K562 (cell line): Measurements from ENCODE around the gene ELOVL5. TPM values are rescaled to one million over a fixed set of nuclear protein-coding genes. Genes with fewer than 3 reads are reported as not detected.
A peak's percentile ranks its signal among the peaks of the same experiment; 100 is the strongest.

ENCODE experiments used
- ATAC-seq: fragments of 200-7000 bp; cut with Tn5 transposase; 3 replicates; pipeline ENCODE4 v1.9.1; 2020; ENCODE audit warnings: moderate library complexity
- BruUV-seq: library from RNA; stranded (reverse); fragments of 400-500 nt; replicated peaks from 2 replicates; lab custom pipeline; 2021; lab: Mats Ljungman, UMichigan
- CTCF ChIA-PET: fragments of 300-600 bp; formaldehyde crosslinking; extraction: SDS; loops from one replicate; lab custom pipeline; 2021; ENCODE audit warnings: low intra/inter-chr PET ratio; lab: Yijun Ruan, JAX
- POLR2A ChIA-PET: fragments of 300-600, 350-650 bp; sonication (Branson Sonifier 250); formaldehyde crosslinking; extraction: SDS; loops from one replicate; lab custom pipeline; 2021; ENCODE audit warnings: antibody characterized with exemption, inconsistent platforms; lab: Yijun Ruan, JAX
- DNase-seq, 4 experiments: peaks; one replicate each; pipeline versions ENCODE4 v3.0.0 to v3.0.0-alpha.2; 2011 to 2018; ENCODE audit warnings: low spot score in 3 of 4, mixed read lengths in 3 of 4; ENCODE audit errors: extremely low read depth in 1 of 4
- FAIRE-seq: peaks from 2 replicates; lab custom pipeline; 2011; peaks lifted over from hg19 to GRCh38; lab: Jason Lieb, UNC
- H2AFZ ChIP-seq: 2 replicates; pipeline ENCODE4 v1.6.0; 2011; ENCODE audit warnings: low read depth, low read length, control low read depth, inconsistent platforms
- H3K27ac ChIP-seq: fragments of 200-600 bp; 3 replicates; pipeline ENCODE4 v1.8.0; 2011; ENCODE audit warnings: low read depth, mild to moderate bottlenecking, control low read depth, inconsistent platforms, low read length, moderate library complexity, mixed read lengths; ENCODE audit errors: extremely low read depth
- H3K27me3 ChIP-seq, 2 experiments: fragments of 300-600 bp in 1 of 2; 2 replicates in 1 of 2; 3 replicates in 1 of 2; pipeline versions ENCODE4 v1.6.0 to v1.8.0; 2011; ENCODE audit warnings: inconsistent platforms in 2 of 2, low read length in 2 of 2, mild to moderate bottlenecking in 1 of 2, mixed read lengths in 1 of 2, moderate library complexity in 1 of 2; ENCODE audit not compliant: control insufficient read depth in 2 of 2, insufficient read depth in 2 of 2
- H3K36me3 ChIP-seq: fragments of 300-600 bp; 3 replicates; pipeline ENCODE4 v1.8.0; 2011; ENCODE audit warnings: mild to moderate bottlenecking, low read length, inconsistent platforms; ENCODE audit not compliant: control insufficient read depth, insufficient read depth
- H3K4me1 ChIP-seq, 2 experiments: fragments of 200-600 bp in 1 of 2; replicated peaks in 1 of 2; 2 replicates in 1 of 2; 3 replicates in 1 of 2; pipeline versions ENCODE4 v1.5.1 to v1.8.0; 2011; ENCODE audit warnings: inconsistent platforms in 2 of 2, low read length in 2 of 2, mild to moderate bottlenecking in 1 of 2, mixed read lengths in 1 of 2, moderate library complexity in 1 of 2; ENCODE audit not compliant: control insufficient read depth in 2 of 2, insufficient read depth in 2 of 2
- H3K4me2 ChIP-seq: 2 replicates; pipeline ENCODE4 v1.6.1; 2011; ENCODE audit warnings: low read length, control low read depth, inconsistent platforms, mixed read lengths; ENCODE audit not compliant: insufficient read depth
- H3K4me3 ChIP-seq: fragments of 200-600 bp; sonication (generic), shearing (Covaris generic); 2 replicates; pipeline ENCODE4 v1.5.1; 2016; ENCODE audit warnings: control low read depth, inconsistent platforms
- H3K79me2 ChIP-seq: fragments of 200-600 bp; 3 replicates; pipeline ENCODE4 v1.8.0; 2011; ENCODE audit warnings: low read length, inconsistent platforms; ENCODE audit not compliant: control insufficient read depth, insufficient read depth
- H3K9ac ChIP-seq, 2 experiments: 2 replicates each; pipeline versions ENCODE4 v1.6.0 to v1.6.1; 2011; ENCODE audit warnings: low read depth in 2 of 2, low read length in 2 of 2, control low read depth in 1 of 2, inconsistent platforms in 1 of 2, mild to moderate bottlenecking in 1 of 2, mixed read lengths in 1 of 2; ENCODE audit not compliant: insufficient read depth in 1 of 2
- H3K9me1 ChIP-seq: one replicate; pipeline ENCODE4 v1.6.0; 2011; ENCODE audit warnings: inconsistent platforms, mild to moderate bottlenecking, low read length, moderate library complexity; ENCODE audit not compliant: control insufficient read depth, insufficient read depth
- H3K9me3 ChIP-seq: replicated peaks from 2 replicates; pipeline ENCODE4 v1.5.1; 2011; ENCODE audit warnings: low read depth, low read length, inconsistent platforms; ENCODE audit not compliant: control insufficient read depth, insufficient read depth
- H4K20me1 ChIP-seq: replicated peaks from 2 replicates; pipeline ENCODE4 v1.6.1; 2011; ENCODE audit warnings: low read length, inconsistent platforms, mixed read lengths; ENCODE audit not compliant: control insufficient read depth, insufficient read depth
- ETS1 ChIP-seq: conservative IDR thresholded peaks from 2 replicates; pipeline ENCODE4 v1.6.1; 2011; ENCODE audit warnings: low read depth, mild to moderate bottlenecking, low read length; ENCODE audit not compliant: control insufficient read depth
- HINFP ChIP-seq: fragments of 450-650 bp; conservative IDR thresholded peaks from 2 replicates; pipeline ENCODE4 v1.6.1; 2016; ENCODE audit warnings: missing genetic modification characterization, low read depth, mild to moderate bottlenecking, control low read depth, missing compliant biosample characterization
- RAD21 ChIP-seq, 2 experiments: fragments of 250-450 bp in 1 of 2; fragments of 450-650 bp in 1 of 2; sonication (Bioruptor Pico) in 1 of 2; formaldehyde crosslinking in 1 of 2; IDR thresholded peaks in 1 of 2; conservative IDR thresholded peaks in 1 of 2; 2 replicates each; pipeline versions ENCODE4 v1.4.0 to v1.8.0; 2020 to 2022; ENCODE audit warnings: mild to moderate bottlenecking in 2 of 2, moderate library complexity in 1 of 2
- WGBS: fragments of 100-300 bp; shearing (Covaris generic); methylation state at CpG from one replicate; pipeline ENCODE4 v1.1.6; 2016; ENCODE audit warnings: low coverage, mixed read lengths; ENCODE audit not compliant: insufficient coverage; ENCODE audit errors: missing lambda C conversion rate; 5-methylcytosine and 5-hydroxymethylcytosine counted together
- in situ Hi-C: fragments of 300-500 bp; cut with MboI; formaldehyde crosslinking; loops from 4 replicates; pipeline ENCODE4 v1.15.0; 2018; ENCODE audit warnings: inconsistent platforms, mixed read lengths
- intact Hi-C: fragments of 100-400 bp; cut with micrococcal nuclease; formaldehyde crosslinking; loops from 2 replicates; pipeline ENCODE4 v1.14.2; 2022
- polyA plus RNA-seq, 8 experiments: library from polyadenylated mRNA; depleted of rRNA in 4 of 8; stranded (reverse) in 5 of 8; unstranded in 3 of 8; fragments of >200 nt; fragmentation: Nextera tagmentation in 2 of 8; fragmentation: Illumina TruSeq in 1 of 8; extraction: Ambion mirVana in 2 of 8; extraction: Trizol in 1 of 8; gene quantifications; 2 replicates each; pipeline versions ENCODE4 v1.2.1 to v1.2.3, GENCODE V29; 2011 to 2014; ENCODE audit warnings: inconsistent platforms in 1 of 8, missing spikeins in 1 of 8
- total RNA-seq, 7 experiments: library from RNA; depleted of rRNA in 6 of 7; stranded (reverse); fragments of >200 nt in 6 of 7; fragmentation: Illumina TruSeq in 2 of 7; extraction: Trizol in 2 of 7; gene quantifications; 2 replicates each; pipeline versions ENCODE4 v1.2.1 to v1.2.3, GENCODE V29; 2011 to 2021; ENCODE audit warnings: low replicate concordance in 1 of 7

Gene ELOVL5
- total and polyA plus RNA-seq, 9 of the 15 experiments (the other 6 are each of a cell fraction or from before 2014, with no cell fraction given), result 70.6 to 245 (median 132) TPM

GRCh38 chr6:53325785-53326184 is 23.0 kb downstream of the ELOVL5 start:
- DNase-seq, result no peak
- peaks cover 100% of the 10 kb centered on the region for H3K79me2 ChIP-seq
- H3K36me3 ChIP-seq, result peaks cover 32% of the 10 kb centered on the region
- no peaks in the 10 kb centered on the region for H3K27me3 ChIP-seq
- peak overlapping the region; percentile 12; the same call in 1 of the 3 replicates for H3K27ac ChIP-seq
- intact Hi-C loops (no loop called here), in situ Hi-C loops (no loop called here)
- peaks cover 26% of the 10 kb centered on the region for H4K20me1 ChIP-seq
- FAIRE-seq, result no peak
- WGBS, result 54% methylated on average over 6 of the region's 6 CpGs
- H3K4me2 ChIP-seq, result no peak overlapping the region
- TF ChIP-seq RAD21 (CRISPR knock-in tag; conservative IDR thresholded peaks at IDR 0.05 in 1 of 2, IDR thresholded peaks at IDR 0.05 in 1 of 2), result no peak
- TF ChIP-seq ETS1, result no peak
- no peak for TF ChIP-seq HINFP (tag)
- no peaks in the 10 kb centered on the region for H3K9me1 ChIP-seq
- no peak overlapping the region for H2AFZ ChIP-seq
- ATAC-seq, result peak; percentile 6
- BruUV-seq, result no TSS peak
- H3K9ac ChIP-seq, result no peak overlapping the region; a peak in 1 of 4 replicates
- ChIA-PET POLR2A (interaction anchor here (1.4 to 1.5 kb wide), 2 partner anchors 12 to 15 kb away, joined by 4 to 8 read pairs; no protein-coding TSS in a partner anchor), CTCF (no interaction called here)
- no peak overlapping the region for H3K4me3 ChIP-seq
- no peaks in the 10 kb centered on the region for H3K9me3 ChIP-seq
- H3K4me1 ChIP-seq, result peaks cover 14 to 46% of the 10 kb centered on the region in 2 experiments
